ENCODE results near the gene KRT80.
A peak's percentile ranks its signal among the peaks of the same experiment; 100 is the strongest.

KRT80 gene

GRCh38 chr12:52188658-52189057 lies 3.2 kb downstream of the KRT80 start:
- Histone ChIP-seq H3K36me3 (ENCODE audit: insufficient read depth, low read length) (no peaks in the 10 kb centered on the region), H3K27me3 (ENCODE audit: control insufficient read depth, insufficient read depth, low read length) (no peaks in the 10 kb centered on the region), H3K4me2 (ENCODE audit: low read length) (no peak overlapping the region), H3K9ac (ENCODE audit: low read depth, low read length) (no peak overlapping the region), H3K9me3 (replicated peaks; ENCODE audit: low read length) (no peaks in the 10 kb centered on the region), H3K4me1 (ENCODE audit: control insufficient read depth, insufficient read depth, low read length) (peaks cover 80% of the 10 kb centered on the region), H3K4me3 (ENCODE audit: low read length) (no peak overlapping the region)

GRCh38 chr12:52187640-52188039 lies 4.2 kb downstream of the KRT80 start:
- H3K36me3 ChIP-seq (ENCODE audit: insufficient read depth, low read length), result no peaks in the 10 kb centered on the region
- peaks cover 80% of the 10 kb centered on the region for H3K4me1 ChIP-seq (ENCODE audit: control insufficient read depth, insufficient read depth, low read length)
- H3K9ac ChIP-seq (ENCODE audit: low read depth, low read length), result no peak overlapping the region
- H3K4me2 ChIP-seq (ENCODE audit: low read length), result no peak overlapping the region
- H3K4me3 ChIP-seq (ENCODE audit: low read length), result no peak overlapping the region
- no peaks in the 10 kb centered on the region for H3K27me3 ChIP-seq (ENCODE audit: control insufficient read depth, insufficient read depth, low read length)
- H3K9me3 ChIP-seq (replicated peaks; ENCODE audit: low read length), result no peaks in the 10 kb centered on the region

- no peak overlapping the region for H3K4me3 ChIP-seq (ENCODE audit: low read length)
- H3K4me1 ChIP-seq (ENCODE audit: control insufficient read depth, insufficient read depth, low read length), result peaks cover 81% of the 10 kb centered on the region
- no peaks in the 10 kb centered on the region for H3K36me3 ChIP-seq (ENCODE audit: insufficient read depth, low read length)
These were observed 4.6 kb downstream of the KRT80 start for GRCh38 chr12:52187206-52187605.

GRCh38 chr12:52186118-52186840 lies 5.5 kb downstream of the KRT80 start:
- H3K36me3 ChIP-seq (ENCODE audit: insufficient read depth, low read length), result no peaks in the 10 kb centered on the region
- H3K4me2 ChIP-seq (ENCODE audit: low read length), result peak overlapping the region; percentile 2
- H3K9me3 ChIP-seq (replicated peaks; ENCODE audit: low read length), result no peaks in the 10 kb centered on the region
- peaks cover 82% of the 10 kb centered on the region for H3K4me1 ChIP-seq (ENCODE audit: control insufficient read depth, insufficient read depth, low read length)
- H3K9ac ChIP-seq (ENCODE audit: low read depth, low read length), result peak overlapping the region; percentile 63
- H3K4me3 ChIP-seq (ENCODE audit: low read length), result no peak overlapping the region
- no peaks in the 10 kb centered on the region for H3K27me3 ChIP-seq (ENCODE audit: control insufficient read depth, insufficient read depth, low read length)

More at GRCh38 chr12:52187206-52187605, 4.6 kb downstream of the KRT80 start:
- Histone ChIP-seq H3K9ac (ENCODE audit: low read depth, low read length) (no peak overlapping the region), H3K9me3 (replicated peaks; ENCODE audit: low read length) (no peaks in the 10 kb centered on the region), H3K27me3 (ENCODE audit: control insufficient read depth, insufficient read depth, low read length) (no peaks in the 10 kb centered on the region), H3K4me2 (ENCODE audit: low read length) (no peak overlapping the region)

GRCh38 chr12:52185400-52185967 lies 6.3 kb downstream of the KRT80 start:
- no peaks in the 10 kb centered on the region for H3K27me3 ChIP-seq (ENCODE audit: control insufficient read depth, insufficient read depth, low read length)
- H3K4me2 ChIP-seq (ENCODE audit: low read length), result peak overlapping the region; percentile 2
- H3K4me1 ChIP-seq (ENCODE audit: control insufficient read depth, insufficient read depth, low read length), result peaks cover 82% of the 10 kb centered on the region
- no peaks in the 10 kb centered on the region for H3K36me3 ChIP-seq (ENCODE audit: insufficient read depth, low read length)
- no peak overlapping the region for H3K4me3 ChIP-seq (ENCODE audit: low read length)
- no peaks in the 10 kb centered on the region for H3K9me3 ChIP-seq (replicated peaks; ENCODE audit: low read length)
- H3K9ac ChIP-seq (ENCODE audit: low read depth, low read length), result peak overlapping the region; percentile 28

- H3K4me2 ChIP-seq (ENCODE audit: low read length), result no peak overlapping the region
- peaks cover 75% of the 10 kb centered on the region for H3K4me1 ChIP-seq (ENCODE audit: control insufficient read depth, insufficient read depth, low read length)
- no peaks in the 10 kb centered on the region for H3K9me3 ChIP-seq (replicated peaks; ENCODE audit: low read length)
- H3K9ac ChIP-seq (ENCODE audit: low read depth, low read length), result no peak overlapping the region
- no peaks in the 10 kb centered on the region for H3K27me3 ChIP-seq (ENCODE audit: control insufficient read depth, insufficient read depth, low read length)
- no peak overlapping the region for H3K4me3 ChIP-seq (ENCODE audit: low read length)
- H3K36me3 ChIP-seq (ENCODE audit: insufficient read depth, low read length), result no peaks in the 10 kb centered on the region
These were observed 7.0 kb downstream of the KRT80 start for GRCh38 chr12:52184813-52185212.

GRCh38 chr12:52183971-52184370 lies 7.8 kb downstream of the KRT80 start:
- Histone ChIP-seq H3K9ac (ENCODE audit: low read depth, low read length) (no peak overlapping the region), H3K4me1 (ENCODE audit: control insufficient read depth, insufficient read depth, low read length) (peaks cover 72% of the 10 kb centered on the region), H3K36me3 (ENCODE audit: insufficient read depth, low read length) (no peaks in the 10 kb centered on the region), H3K4me2 (ENCODE audit: low read length) (no peak overlapping the region), H3K4me3 (ENCODE audit: low read length) (no peak overlapping the region), H3K27me3 (ENCODE audit: control insufficient read depth, insufficient read depth, low read length) (no peaks in the 10 kb centered on the region), H3K9me3 (replicated peaks; ENCODE audit: low read length) (no peaks in the 10 kb centered on the region)

- H3K4me2 ChIP-seq (ENCODE audit: low read length), result no peak overlapping the region
- no peaks in the 10 kb centered on the region for H3K27me3 ChIP-seq (ENCODE audit: control insufficient read depth, insufficient read depth, low read length)
- peak overlapping the region; percentile 18 for H3K9ac ChIP-seq (ENCODE audit: low read depth, low read length)
- H3K36me3 ChIP-seq (ENCODE audit: insufficient read depth, low read length), result no peaks in the 10 kb centered on the region
- H3K4me3 ChIP-seq (ENCODE audit: low read length), result no peak overlapping the region
- H3K4me1 ChIP-seq (ENCODE audit: control insufficient read depth, insufficient read depth, low read length), result peaks cover 76% of the 10 kb centered on the region
- no peaks in the 10 kb centered on the region for H3K9me3 ChIP-seq (replicated peaks; ENCODE audit: low read length)
These were observed 8.3 kb downstream of the KRT80 start for GRCh38 chr12:52183544-52183910.

GRCh38 chr12:52182898-52183543 lies 8.8 kb downstream of the KRT80 start:
- no peak overlapping the region for H3K4me2 ChIP-seq (ENCODE audit: low read length)
- no peaks in the 10 kb centered on the region for H3K36me3 ChIP-seq (ENCODE audit: insufficient read depth, low read length)
- H3K9ac ChIP-seq (ENCODE audit: low read depth, low read length), result peak overlapping the region; percentile 18
- peaks cover 78% of the 10 kb centered on the region for H3K4me1 ChIP-seq (ENCODE audit: control insufficient read depth, insufficient read depth, low read length)
- H3K9me3 ChIP-seq (replicated peaks; ENCODE audit: low read length), result no peaks in the 10 kb centered on the region
- H3K4me3 ChIP-seq (ENCODE audit: low read length), result no peak overlapping the region
- no peaks in the 10 kb centered on the region for H3K27me3 ChIP-seq (ENCODE audit: control insufficient read depth, insufficient read depth, low read length)

GRCh38 chr12:52182384-52182783 lies 9.4 kb downstream of the KRT80 start:
- Histone ChIP-seq H3K9ac (ENCODE audit: low read depth, low read length) (peak overlapping the region; percentile 65), H3K4me3 (ENCODE audit: low read length) (no peak overlapping the region), H3K27me3 (ENCODE audit: control insufficient read depth, insufficient read depth, low read length) (no peaks in the 10 kb centered on the region), H3K4me1 (ENCODE audit: control insufficient read depth, insufficient read depth, low read length) (peaks cover 78% of the 10 kb centered on the region), H3K4me2 (ENCODE audit: low read length) (peak overlapping the region; percentile 42), H3K9me3 (replicated peaks; ENCODE audit: low read length) (no peaks in the 10 kb centered on the region), H3K36me3 (ENCODE audit: insufficient read depth, low read length) (no peaks in the 10 kb centered on the region)

GRCh38 chr12:52181746-52182145 lies 10.1 kb downstream of the KRT80 start:
- Histone ChIP-seq H3K4me2 (ENCODE audit: low read length) (peak overlapping the region; percentile 57), H3K9ac (ENCODE audit: low read depth, low read length) (peak overlapping the region; percentile 65), H3K36me3 (ENCODE audit: insufficient read depth, low read length) (no peaks in the 10 kb centered on the region), H3K27me3 (ENCODE audit: control insufficient read depth, insufficient read depth, low read length) (no peaks in the 10 kb centered on the region), H3K4me3 (ENCODE audit: low read length) (no peak overlapping the region), H3K4me1 (ENCODE audit: control insufficient read depth, insufficient read depth, low read length) (peaks cover 72% of the 10 kb centered on the region), H3K9me3 (replicated peaks; ENCODE audit: low read length) (no peaks in the 10 kb centered on the region)
